ENCODE measurements around the gene SNCB. TPM values are rescaled to one million over a fixed set of nuclear protein-coding genes. Genes with fewer than 3 reads are reported as not detected.

Gene SNCB
- total and polyA plus RNA-seq, 2 of the 8 experiments (the other 6 are each of a cell fraction or from before 2014, with no cell fraction given), result 4.2 to 5.9 TPM

DNA sequence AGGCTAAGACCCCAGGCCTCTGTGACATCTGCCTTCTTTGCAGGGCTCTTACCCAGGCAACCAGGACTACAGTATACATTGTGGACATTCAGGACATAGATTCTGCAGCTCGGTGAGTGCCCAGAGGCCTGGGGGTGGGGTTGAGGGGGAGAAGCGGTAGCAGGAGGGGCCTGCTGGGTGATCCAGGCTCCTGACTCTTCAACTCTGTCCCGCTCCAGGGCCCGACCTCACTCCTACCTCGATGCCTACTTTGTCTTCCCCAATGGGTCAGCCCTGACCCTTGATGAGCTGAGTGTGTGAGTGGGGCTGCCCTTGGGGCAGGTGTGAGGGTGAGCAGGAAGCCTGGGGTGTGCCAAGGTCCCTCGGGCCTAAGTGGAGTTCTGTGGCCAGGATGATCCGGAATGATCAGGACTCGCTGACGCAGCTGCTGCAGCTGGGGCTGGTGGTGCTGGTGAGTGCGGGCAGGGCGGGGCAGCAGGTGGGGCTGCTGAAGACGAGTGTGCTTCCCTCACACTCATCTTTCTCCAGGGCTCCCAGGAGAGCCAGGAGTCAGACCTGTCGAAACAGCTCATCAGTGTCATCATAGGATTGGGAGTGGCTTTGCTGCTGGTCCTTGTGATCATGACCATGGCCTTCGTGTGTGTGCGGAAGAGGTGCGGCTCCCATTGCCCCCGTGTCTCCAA is 40.2 kb downstream of the SNCB start (continued):
- TF ChIP-seq, protein P1, sequence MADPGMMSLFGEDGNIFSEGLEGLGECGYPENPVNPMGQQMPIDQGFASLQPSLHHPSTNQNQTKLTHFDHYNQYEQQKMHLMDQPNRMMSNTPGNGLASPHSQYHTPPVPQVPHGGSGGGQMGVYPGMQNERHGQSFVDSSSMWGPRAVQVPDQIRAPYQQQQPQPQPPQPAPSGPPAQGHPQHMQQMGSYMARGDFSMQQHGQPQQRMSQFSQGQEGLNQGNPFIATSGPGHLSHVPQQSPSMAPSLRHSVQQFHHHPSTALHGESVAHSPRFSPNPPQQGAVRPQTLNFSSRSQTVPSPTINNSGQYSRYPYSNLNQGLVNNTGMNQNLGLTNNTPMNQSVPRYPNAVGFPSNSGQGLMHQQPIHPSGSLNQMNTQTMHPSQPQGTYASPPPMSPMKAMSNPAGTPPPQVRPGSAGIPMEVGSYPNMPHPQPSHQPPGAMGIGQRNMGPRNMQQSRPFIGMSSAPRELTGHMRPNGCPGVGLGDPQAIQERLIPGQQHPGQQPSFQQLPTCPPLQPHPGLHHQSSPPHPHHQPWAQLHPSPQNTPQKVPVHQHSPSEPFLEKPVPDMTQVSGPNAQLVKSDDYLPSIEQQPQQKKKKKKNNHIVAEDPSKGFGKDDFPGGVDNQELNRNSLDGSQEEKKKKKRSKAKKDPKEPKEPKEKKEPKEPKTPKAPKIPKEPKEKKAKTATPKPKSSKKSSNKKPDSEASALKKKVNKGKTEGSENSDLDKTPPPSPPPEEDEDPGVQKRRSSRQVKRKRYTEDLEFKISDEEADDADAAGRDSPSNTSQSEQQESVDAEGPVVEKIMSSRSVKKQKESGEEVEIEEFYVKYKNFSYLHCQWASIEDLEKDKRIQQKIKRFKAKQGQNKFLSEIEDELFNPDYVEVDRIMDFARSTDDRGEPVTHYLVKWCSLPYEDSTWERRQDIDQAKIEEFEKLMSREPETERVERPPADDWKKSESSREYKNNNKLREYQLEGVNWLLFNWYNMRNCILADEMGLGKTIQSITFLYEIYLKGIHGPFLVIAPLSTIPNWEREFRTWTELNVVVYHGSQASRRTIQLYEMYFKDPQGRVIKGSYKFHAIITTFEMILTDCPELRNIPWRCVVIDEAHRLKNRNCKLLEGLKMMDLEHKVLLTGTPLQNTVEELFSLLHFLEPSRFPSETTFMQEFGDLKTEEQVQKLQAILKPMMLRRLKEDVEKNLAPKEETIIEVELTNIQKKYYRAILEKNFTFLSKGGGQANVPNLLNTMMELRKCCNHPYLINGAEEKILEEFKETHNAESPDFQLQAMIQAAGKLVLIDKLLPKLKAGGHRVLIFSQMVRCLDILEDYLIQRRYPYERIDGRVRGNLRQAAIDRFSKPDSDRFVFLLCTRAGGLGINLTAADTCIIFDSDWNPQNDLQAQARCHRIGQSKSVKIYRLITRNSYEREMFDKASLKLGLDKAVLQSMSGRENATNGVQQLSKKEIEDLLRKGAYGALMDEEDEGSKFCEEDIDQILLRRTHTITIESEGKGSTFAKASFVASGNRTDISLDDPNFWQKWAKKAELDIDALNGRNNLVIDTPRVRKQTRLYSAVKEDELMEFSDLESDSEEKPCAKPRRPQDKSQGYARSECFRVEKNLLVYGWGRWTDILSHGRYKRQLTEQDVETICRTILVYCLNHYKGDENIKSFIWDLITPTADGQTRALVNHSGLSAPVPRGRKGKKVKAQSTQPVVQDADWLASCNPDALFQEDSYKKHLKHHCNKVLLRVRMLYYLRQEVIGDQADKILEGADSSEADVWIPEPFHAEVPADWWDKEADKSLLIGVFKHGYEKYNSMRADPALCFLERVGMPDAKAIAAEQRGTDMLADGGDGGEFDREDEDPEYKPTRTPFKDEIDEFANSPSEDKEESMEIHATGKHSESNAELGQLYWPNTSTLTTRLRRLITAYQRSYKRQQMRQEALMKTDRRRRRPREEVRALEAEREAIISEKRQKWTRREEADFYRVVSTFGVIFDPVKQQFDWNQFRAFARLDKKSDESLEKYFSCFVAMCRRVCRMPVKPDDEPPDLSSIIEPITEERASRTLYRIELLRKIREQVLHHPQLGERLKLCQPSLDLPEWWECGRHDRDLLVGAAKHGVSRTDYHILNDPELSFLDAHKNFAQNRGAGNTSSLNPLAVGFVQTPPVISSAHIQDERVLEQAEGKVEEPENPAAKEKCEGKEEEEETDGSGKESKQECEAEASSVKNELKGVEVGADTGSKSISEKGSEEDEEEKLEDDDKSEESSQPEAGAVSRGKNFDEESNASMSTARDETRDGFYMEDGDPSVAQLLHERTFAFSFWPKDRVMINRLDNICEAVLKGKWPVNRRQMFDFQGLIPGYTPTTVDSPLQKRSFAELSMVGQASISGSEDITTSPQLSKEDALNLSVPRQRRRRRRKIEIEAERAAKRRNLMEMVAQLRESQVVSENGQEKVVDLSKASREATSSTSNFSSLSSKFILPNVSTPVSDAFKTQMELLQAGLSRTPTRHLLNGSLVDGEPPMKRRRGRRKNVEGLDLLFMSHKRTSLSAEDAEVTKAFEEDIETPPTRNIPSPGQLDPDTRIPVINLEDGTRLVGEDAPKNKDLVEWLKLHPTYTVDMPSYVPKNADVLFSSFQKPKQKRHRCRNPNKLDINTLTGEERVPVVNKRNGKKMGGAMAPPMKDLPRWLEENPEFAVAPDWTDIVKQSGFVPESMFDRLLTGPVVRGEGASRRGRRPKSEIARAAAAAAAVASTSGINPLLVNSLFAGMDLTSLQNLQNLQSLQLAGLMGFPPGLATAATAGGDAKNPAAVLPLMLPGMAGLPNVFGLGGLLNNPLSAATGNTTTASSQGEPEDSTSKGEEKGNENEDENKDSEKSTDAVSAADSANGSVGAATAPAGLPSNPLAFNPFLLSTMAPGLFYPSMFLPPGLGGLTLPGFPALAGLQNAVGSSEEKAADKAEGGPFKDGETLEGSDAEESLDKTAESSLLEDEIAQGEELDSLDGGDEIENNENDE (IDR thresholded peaks at IDR 0.05; ENCODE audit: insufficient replicate concordance, low read length), result no peak
- TF ChIP-seq FOSL1 (IDR thresholded peaks at IDR 0.05; ENCODE audit: insufficient read depth, low read depth, low read length), result no peak
- TF ChIP-seq BRCA1 (IDR thresholded peaks at IDR 0.05; ENCODE audit: low read depth, low read length), result no peak
- TF ChIP-seq SRF (IDR thresholded peaks at IDR 0.05; ENCODE audit: low read depth, low read length), result no peak
- TF ChIP-seq TAF1 (IDR thresholded peaks at IDR 0.05; ENCODE audit: low read depth, low read length), result no peak
- TF ChIP-seq POLR2AphosphoS5 (IDR thresholded peaks at IDR 0.05; ENCODE audit: low read depth, low read length), result no peak
